CD1c-positive myeloid dendritic cell (primary cell): ENCODE results near the gene LRFN2.

ENCODE experiments used
- DNase-seq: peaks from one replicate; pipeline ENCODE4 v3.0.0-alpha.2; 2016; ENCODE audit errors: extremely low spot score

LRFN2 gene

DNA sequence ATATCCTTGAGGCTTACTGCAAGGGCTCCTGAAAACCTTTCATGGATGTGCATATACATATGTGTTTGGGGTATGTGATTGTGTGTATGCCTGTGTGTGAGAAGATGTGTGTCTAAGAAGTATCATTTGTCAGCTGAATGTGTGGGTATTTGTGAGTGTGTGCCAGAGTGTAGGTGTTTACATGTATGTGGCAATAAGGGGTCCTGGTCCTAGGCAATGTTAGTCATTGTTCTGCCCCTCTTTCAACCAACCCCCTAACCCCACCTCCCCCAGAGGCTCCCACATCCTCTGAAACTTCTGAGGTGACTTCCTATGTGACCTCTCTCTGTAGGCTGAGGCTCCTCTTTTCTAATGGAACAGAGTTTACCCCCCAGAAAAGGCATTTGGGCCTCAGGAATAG, 186.4 kb downstream of the LRFN2 start:
- DNase-seq = no peak

DNA sequence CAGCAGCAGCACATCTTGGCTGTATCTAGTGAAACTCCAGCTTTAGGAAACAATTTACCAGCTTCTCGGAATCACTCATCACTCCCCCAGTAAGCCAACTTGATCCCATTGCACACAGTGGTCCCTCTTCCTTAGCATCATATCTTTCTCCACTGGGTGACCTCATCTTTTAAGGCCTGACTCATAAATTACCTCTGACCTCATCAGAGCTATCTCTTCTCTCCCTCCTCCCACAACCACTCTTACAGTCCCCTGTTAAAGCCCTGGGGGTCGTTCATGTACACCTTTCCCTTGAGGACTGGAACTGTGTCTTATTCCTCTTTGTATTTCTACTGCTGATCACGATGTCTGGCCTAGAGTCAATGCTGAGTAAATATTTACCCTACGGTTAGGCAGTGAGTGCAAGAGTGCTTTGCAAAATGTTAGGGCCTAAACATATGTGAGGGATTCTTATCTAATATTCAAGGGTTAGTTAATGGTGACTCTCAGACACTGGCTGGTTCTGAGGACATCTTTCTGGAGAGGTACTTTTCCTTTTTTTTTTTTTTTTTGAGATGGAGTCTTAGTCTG, 187.2 kb downstream of the LRFN2 start:
- DNase-seq = no peak

DNA sequence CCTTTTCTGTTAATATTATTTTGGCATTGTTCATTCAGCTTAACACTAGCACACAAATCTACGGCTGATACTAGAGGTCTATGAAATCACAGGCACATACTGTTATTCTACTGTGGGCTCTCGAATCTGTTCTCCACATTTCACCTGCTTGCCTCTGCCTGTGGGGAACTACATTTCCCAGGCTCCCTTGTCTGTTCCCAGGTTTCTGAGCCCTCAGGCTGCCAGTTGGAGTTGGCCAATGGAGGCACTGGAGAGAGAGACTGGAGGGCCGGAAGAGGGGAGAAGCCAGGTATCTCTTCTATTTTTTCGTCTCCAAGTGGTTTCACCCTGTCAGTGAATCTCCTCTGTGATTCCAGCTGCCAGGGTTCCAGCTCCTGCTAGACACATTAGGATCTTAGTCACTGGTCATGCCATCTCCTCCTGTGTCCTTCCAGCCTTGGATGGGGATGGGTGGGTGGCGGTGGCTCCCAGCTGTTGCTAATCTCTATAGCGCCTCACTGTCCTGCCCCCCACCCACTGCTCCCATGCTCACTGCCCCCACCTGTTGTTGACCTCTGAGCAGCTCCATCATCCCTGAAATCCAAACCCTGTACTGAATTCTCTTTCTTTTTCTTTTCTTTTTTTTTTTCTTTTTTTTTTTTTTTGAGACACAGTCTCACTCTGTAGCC, 188.2 kb downstream of the LRFN2 start:
- no peak for DNase-seq

DNA sequence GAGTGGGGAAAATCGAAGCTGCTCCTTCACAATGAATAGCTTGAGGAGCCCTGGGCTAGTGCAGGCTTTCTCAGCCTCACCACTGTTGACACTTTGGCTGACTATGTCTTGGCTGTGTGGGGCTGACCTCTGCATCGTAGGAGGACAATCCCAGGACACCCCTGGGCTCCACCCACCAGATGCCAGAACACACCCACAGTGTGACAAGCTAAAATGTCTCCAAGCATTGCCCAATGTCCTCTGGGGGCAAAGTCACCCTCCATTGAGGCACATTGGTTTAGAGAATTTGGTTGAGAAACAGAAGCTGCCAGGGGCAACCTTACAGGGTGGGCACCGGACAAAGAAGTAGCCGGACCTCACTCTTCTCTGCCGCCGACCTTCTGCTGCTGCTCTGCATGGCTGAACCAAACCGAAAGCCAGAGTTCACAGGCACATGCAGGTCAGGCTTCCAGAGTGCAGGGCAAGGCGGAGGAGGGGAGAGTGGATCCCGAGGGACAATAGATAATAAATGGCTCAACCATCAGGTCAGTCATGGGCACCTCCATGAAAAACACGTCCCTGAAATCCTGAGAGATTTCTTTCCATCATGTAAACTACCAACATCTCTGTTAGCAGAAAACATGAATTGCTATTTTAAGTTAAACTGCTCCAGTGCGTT, 189.0 kb downstream of the LRFN2 start:
- no peak for DNase-seq

DNA sequence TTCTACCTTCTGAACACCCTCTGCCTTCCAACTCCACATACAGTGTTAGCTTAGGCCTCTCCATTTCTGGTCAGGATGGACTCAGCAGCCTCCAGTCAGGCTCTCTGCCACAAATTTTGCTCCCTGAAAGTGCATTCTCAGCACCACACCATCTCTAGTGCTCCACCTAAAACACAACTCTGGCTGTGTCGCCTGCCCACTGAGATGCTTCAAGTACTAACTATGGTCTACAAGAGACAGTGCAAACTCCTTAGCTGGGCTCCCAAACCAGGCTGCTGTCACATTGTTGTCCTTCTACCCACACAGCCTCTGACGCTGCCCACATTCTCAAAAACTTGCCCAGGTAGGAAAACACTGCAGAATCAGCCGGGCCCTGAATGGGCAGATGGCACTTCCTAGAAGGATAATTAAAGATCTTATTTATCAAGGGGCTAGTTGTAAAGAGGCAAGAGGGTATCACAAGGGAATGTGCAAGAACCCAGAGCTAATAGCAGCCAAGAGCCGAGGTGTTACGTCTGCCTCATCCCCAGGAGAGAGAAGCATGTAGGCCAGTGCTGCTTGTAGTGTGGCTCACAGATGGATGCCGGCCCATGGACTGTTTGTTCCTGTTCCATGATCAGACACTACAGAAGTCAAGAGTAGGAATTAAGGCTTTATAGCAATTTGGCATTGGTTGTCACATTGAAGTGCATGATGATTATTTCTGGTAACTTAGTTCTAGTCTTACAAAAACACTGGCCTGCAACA, 189.7 kb downstream of the LRFN2 start:
- no peak for DNase-seq

DNA sequence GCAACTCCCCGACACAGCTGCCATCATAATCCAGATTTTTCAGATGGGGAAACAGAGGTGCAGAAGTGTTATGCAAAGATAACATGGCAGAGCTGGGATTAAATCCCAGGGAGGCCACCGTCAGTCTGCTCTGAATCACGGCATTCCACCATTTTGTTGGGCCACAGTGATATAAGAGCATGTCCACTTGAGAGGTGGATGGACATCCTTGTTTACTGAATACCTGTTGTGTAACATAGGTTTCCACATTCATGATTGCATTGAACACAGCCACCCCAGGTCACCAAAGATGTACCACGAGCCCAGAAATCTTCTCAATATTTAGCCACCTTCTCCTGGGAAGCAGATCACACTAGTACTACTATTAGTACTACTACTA, 191.5 kb downstream of the LRFN2 start:
- no peak for DNase-seq

DNA sequence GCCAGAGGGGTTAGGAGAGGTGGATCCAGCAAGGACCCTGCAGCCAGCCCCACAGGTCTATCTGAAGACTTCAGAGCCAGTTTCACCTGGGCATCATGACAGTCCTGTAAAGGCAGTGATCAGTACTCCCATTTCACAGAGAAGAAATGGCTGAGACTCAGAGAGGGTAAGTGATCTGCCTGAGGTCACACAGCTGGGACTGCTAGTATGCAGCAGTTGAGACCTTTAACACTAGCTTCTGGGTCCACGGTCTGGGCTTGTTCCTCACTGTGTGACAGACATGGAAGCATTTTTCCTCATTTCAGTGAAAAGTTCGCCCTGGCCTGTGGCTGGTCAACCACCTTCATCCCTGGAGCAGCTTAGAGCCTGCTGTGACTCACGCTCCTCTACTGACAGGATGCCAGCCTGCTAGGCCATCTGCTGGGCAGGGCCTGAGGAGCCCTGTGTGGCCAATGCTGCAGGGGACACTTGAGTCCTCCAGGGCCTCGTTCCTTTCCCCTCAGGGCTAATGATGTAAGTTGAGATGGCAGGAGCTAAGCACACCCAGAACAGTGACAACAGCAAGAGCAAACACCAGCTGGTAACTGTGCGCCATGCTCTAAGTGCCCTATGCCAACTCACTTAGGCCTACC, 192.0 kb downstream of the LRFN2 start:
- DNase-seq = no peak

GRCh38 chr6:40394381-40394780, 192.8 kb downstream of the LRFN2 start:
- DNase-seq = no peak

DNA sequence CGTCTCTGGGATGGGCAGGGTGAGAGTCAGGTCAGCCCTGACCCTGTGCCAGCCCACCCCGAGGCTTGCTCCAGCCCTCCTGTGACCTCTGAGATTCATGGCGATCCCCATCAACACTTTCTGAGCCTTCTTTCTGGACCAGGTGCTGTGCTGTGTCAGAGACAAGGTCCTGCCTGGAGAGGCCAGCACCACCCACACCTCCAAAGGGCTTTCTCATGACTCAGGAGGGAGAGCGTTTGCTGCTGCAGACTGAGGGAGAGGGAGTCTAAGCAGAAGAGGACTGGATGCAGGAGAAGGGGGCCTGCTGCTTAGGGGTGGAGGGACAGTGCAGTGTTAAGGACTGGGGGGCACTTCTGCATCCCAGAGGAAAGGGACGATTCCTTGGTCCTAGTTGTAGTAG, 193.5 kb downstream of the LRFN2 start:
- no peak for DNase-seq

GRCh38 chr6:40392589-40392988, 194.6 kb downstream of the LRFN2 start:
- no peak for DNase-seq

- no peak for DNase-seq
Measured at GRCh38 chr6:40391851-40392517, 195.2 kb downstream of the LRFN2 start.

DNA sequence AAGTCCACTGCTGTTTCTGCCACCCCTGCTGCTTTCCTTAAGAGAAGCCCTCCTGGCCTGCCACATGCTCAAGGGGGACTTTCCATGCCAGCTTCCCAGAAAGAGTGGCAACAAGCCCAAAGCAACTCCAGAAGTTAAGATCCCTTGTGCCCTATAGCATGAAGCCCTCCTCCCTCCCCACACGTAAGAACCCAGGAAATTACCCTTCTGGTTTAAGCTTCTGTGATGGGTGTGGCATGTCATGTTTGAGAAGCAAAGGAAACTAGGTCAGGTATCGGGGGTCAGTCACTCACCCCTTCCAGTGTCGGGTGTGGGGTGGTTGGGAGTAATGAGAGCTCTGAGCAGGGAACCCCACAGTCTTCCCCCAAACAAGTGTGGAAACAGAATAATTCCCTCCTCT, 196.1 kb downstream of the LRFN2 start:
- DNase-seq = no peak

DNA sequence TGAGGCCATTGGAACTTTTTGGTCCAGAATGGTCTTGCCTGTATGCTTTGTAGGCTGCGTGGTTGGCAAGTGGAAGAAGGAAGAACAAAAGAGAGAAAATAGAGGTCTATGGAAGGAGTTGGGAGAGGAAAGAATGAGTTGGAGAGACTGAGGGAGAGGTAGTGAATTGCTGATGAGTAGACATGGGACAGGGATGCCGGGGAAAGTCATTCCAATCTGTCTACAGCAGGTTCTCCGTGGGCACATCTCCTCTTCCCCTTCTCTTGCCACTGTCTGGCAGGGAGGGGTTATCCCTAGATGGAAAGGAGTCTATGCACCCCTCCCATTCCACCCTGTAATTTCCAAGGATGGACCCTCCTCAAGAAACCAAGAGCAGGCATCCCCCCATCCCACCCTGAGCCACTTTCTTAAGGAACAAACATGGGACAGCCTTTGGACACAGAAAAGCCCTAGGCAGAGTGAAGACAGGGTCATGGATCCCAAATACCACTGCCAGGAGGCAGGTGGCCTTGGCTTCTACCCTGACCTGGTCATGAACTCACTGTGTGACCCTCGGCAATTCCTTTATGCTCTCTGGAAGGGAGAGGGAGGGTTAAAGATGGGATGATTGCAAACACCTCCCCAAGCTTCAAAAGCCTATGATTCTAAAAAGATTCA, 196.9 kb downstream of the LRFN2 start:
- no peak for DNase-seq

GRCh38 chr6:40389254-40389653, 197.9 kb downstream of the LRFN2 start:
- peak; percentile 20 for DNase-seq

DNA sequence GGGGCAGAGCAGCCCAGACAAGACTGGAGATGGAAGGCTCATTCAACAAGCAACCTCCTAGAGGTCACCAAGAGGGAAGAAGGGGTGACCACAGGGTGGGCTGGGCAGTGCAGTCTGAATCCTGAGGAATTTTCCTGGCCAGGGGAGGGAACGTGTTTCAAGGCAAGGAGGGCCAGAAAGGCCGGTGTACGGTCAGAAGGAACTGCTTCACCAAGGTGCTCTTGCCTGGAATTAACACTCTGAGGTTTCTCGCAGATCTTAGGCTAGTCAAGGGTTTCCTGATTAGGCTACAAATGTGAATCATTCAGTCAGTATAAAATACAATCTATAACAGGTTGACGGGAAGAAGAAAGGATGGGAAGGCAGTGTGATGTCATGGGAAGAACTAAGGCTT, 199.3 kb downstream of the LRFN2 start:
- DNase-seq = no peak

DNA sequence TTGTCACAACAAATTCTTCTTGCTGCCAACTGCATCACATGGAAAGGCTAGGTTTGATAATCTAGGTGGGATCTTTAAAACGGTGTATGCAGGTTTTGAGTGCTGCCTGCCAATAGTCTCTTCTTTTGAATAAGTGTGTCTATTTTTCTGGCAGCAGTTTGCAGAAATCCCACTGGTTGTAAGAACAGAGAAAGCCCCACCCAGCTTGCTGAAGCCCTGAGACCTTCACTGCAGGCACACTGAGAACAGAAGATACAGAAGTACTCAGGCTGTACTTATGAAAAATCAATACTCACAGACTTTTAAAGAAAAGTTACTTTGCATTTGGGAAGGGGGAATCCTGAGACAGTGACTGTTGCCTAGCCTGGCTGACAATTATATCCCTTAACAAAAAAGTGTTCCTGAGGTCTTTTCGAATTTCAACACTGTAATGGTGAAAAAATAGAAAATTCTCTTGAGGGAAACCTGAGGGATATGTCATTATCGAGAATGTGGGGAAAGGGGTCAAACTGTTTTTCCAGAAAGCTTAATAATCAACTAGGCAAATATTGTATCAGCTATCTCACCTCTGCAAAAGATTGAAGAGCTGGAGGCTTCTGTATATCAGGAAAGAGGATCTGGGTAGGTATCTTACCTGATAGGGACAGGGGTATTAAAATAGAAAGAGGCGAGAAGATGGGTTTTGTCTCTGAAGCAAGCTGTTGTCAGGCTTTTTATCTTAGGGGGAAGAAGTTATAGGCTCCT, 199.9 kb downstream of the LRFN2 start:
- no peak for DNase-seq

DNA sequence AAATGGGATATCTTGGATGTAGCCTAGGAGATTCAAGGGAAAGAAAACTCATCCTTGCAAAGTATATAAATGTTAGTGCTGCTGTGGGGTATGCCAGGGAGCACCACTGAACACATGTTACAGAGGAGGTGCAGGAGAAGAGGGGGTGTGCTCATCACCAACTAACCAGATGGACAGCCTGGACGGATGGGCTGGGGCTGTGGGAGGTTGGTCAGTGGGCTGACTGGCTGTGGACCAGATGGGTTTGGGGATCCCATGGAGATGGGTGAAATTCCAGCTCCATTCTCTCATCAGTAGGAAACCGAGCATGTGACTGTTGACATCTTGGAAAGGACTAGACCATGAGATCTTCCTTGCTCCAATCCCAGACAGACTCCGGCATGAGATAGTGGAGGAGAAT, 201.0 kb downstream of the LRFN2 start:
- no peak for DNase-seq

DNA sequence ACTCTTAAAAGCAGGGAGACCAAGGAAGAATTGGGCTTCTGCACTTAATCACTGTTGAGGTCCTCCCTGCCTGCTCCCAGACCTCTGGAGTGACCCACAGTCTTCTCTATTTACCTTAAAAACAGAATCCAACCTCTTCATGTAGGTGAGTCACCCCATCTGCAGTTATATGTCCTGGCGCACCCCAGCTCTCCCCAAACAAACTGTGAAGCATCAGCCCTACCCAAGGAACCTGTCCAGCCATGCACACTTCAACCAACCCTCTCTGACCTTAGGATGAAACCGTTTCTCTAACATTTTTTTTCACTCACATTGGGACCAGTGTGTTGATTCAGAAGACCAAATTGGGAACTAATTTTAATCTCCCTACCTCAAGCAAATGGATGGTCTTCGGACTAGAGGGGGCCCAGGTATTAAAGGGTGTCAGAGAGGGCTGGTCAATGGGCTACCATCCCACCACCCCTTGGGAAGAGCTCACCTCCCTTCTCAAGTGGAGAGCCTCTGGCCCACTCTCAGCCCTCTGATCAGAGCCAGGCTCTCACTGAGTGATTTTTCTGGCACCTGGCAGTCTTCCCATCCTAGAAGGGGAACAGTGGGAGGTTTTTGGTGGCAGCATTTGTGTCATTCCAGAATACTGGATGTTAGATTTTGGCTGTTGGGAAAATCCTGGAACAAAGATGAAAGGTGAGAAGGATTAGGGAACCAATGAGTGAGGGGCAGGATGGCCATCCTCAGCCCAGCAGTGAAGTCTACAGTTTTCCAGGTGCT, 203.6 kb downstream of the LRFN2 start:
- no peak for DNase-seq

DNA sequence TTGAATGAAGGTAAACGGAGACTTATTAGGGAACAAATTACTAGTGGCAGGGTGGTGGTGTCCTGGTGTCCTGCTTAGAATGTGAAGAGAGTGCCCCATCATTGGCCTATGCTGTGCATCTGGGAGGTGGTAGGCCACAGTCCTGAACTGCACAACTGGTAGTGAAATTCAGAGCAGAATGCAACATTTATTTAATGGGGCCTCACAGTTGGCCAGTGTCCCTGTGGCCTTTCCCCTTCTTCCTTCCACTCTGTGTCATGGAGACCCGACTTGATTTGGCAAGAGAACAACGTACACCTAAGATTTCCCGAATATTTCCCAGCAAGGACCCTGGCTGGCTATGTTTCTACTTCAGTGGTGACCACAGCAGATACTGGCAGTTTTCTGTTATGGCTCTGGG, 206.9 kb downstream of the LRFN2 start:
- DNase-seq = no peak

DNA sequence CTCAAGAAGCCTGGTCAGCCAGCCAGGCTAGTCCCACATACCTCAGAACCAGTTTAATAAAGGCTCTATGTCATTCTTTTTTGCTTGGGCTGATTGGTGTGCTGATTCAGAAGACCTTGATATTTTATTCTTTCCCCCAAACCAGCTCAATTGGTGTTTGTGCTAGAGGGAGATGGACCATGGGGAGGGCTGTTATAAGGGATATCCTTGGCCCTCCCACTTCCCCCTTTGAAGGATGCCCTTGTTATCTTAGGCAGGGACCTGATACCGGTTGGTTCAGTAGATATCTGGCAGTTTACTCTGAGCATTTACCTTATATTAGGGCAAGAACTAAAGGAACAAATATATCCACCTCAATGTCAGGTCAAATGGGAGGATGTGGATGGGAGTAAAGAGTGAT, 207.4 kb downstream of the LRFN2 start:
- no peak for DNase-seq
